Measurements from ENCODE around the gene ARL1.

GRCh38 chr12:101361455-101361854 is 46.1 kb downstream of the ARL1 start:
- TF ChIP-seq CTCF (IDR thresholded peaks at IDR 0.05) (no peak), POLR2A (IDR thresholded peaks at IDR 0.05) (no peak)
